Hepatic stellate cell (primary cell): ENCODE data around the gene ABL2.
"Not testable (repeated sequence)": the region's sequence is repeated elsewhere in the genome, so short reads cannot be mapped to it uniquely, and the experiment has no call there.

Source experiments
- DNase-seq: peaks from one replicate; pipeline ENCODE4 v3.0.0; 2011; ENCODE audit warnings: low spot score

ABL2 gene

DNA sequence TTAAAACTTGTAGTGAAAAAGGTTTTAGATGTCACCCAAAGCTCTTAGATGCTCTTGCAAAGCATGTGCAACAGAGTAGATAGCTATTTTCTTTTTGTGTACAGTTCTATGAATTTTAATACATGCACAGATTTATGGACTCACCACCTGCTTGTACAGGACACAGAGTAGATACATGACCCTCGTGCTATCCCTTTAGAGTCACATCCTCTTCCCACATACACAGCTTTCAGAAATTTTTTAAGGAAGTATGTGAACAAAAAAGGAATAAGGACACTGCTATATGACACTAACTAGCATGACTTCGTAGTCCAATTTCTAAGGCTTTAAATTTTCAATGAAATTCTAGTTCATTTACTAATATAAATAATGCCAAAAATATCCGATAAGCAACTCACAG, 60.9 kb downstream of the ABL2 start:
- DNase-seq: no peak

DNA sequence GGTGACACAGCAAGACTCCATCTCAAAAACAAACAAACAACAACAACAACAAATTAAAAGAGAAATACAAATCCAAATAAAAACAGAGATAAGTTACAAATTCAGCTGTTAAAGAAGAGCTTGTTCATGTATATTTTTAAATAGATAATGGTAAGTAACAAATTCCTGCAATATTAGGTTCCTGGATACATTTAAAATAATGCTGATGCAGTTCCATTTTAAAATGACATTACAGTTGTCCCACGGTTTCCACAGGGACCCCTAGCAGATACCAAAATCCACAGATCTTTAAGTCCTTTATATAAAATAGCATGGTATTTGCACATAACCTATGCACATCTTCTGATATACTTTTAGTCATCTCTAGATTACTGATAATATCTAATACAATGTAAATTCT, 61.5 kb downstream of the ABL2 start:
- DNase-seq: no peak

DNA sequence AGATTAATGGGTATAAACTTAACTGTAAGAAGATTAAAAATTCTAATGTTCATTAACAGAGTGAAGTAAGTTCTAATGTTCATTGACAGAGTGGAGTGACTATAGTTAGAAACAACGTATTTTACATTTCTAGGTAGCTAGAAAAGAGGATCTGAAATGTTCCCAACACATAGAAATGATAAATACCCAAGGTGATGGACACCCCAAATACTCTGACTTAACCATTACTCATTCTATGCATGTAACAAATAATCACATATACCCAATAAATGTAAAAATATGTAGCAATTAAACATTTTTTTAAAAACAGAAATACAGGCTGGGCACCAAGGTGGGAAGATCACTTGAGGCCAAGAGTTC, 62.1 kb downstream of the ABL2 start:
- DNase-seq: no peak

DNA sequence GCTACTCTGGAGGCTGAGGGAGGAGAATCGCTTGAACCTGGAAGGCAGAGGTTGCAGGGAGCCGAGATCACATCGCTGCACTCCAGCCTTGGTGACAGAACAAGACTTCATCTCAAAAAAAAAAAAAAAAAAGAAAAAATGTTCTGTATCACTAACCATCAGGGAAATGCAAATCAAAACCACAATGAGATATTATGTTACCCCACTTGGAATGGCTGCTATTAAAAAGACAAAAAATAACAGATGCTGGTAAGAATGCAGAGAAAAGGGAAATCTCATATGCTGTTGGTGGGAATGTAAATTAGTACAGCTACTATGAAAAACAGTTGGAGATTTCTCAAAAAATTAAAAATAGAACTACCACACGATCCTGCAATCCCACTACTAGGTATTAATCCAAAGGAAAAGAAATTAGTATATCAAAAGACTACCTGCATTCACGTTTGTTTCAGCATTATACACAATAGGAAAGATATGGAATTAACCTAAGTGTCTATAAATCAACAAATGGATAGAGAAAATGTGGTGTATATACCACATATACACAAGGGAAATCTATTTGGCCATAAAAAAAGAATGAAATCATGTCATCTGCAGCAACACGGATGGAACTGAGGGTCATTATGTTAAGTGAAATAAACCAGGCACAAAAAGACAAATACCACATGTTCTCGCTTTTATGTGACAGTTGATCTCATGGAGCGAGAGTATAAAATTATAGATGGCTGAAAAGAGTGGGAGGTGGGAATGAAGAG, 62.6 kb downstream of the ABL2 start:
- DNase-seq: no peak

DNA sequence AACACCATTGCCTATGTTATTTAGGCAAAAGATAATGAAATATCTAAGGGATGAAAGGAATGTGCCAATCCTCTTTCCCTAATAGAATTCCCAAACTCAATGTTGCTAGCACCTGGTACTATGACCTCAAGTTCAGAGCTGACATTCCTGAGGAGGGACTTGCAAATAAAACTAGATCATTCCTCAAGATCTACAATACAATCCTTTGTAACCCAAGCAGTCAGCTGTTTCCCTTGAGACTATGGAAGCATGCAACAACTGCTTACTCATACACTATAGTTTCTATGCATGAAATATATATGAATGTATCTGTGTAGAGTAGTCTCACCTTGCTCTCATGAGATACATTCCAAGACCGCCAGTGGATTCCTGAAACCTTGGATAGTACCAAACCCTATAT, 65.0 kb downstream of the ABL2 start:
- peak; percentile 32 for DNase-seq

DNA sequence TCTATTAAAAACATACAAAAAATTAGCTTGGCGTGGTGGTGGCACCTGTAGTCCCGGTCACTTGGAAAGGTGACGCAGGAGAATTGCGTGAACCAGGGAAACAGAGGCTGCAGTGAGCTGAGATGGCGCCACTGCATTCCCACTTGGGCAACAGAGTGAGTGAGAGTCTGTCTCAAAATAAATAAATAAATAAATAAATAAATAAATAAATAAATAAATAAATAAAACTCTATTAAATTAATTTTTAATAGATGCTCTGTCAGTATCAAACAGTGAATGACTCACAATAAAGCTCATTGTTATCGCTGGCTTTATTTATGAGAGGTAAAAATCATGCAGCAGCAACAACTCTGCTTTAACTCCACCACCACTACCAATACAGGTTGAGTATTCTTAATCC, 72.8 kb downstream of the ABL2 start:
- no peak for DNase-seq

DNA sequence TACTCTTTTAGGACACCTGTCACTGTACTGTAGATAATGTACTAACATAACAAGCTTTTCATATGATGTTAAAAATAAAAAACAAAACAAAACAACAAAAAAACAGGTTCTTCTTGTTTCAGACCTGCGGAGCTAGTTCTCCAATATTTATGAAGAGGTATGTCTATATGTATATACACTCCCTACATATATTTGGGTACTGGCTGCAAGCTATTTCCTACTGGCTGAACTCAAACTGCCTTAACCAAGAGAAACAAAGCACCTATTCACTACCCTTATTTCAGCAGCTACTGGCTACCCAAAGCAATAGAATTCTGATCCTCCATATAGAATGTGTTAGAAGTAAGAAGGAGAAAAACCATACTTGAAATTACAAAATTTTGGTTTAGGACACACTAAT, 73.5 kb downstream of the ABL2 start:
- no peak for DNase-seq

DNA sequence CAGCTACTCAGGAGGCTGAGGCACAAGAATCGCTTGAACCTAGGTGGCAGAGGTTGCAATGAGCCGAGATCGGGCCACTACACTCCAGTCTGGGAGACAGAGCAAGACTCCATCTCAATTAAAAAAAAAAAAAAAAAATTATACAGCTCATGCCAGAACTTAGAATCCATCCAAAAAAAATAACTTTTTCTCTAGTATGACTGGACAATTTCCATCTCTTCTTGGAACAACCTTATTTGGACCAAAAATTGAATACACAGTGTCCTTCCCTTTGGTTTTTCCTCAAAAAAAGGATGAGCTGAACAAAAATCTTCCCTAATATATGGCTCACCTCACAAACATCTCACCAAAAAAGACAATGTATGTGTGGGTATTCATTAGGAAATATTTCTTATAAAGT, 73.9 kb downstream of the ABL2 start:
- no peak for DNase-seq

DNA sequence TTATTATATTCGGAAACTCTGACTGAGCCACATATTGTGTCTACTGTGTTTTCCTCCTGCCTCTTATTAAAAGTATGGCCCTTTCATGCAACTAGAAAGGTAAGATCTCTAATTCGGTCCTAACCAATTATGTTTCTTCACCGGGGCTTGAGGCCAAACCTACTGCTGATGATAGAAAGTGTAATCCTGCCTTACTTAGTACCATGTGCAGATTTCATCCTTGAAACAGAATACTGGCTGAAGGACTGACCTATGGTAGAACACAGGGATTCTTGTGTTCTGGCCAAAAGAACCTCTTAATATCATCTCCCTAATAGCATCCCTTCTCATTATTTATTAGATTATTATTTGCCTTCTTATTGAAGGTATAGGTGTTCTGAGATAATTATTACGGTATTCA, 75.0 kb downstream of the ABL2 start:
- no peak for DNase-seq

DNA sequence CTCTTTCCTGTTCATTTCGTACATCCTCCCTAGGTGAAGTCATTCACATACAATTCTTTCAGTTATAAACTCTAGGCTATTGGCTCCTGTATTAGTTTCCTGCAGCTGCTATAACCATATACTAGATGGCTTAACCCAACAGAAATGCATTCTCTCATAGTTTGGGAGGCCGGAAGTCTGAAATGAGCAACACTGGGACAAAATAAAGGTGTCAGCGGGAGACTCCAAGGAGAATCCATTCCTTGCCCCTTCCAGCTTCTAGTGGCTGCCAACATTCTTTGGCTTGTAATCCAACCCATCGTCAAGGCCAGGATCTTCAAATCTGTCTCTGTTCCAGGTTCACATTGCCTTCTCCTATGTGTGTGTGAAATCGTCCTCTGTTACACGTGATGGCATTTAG, 76.3 kb downstream of the ABL2 start:
- DNase-seq: no peak

DNA sequence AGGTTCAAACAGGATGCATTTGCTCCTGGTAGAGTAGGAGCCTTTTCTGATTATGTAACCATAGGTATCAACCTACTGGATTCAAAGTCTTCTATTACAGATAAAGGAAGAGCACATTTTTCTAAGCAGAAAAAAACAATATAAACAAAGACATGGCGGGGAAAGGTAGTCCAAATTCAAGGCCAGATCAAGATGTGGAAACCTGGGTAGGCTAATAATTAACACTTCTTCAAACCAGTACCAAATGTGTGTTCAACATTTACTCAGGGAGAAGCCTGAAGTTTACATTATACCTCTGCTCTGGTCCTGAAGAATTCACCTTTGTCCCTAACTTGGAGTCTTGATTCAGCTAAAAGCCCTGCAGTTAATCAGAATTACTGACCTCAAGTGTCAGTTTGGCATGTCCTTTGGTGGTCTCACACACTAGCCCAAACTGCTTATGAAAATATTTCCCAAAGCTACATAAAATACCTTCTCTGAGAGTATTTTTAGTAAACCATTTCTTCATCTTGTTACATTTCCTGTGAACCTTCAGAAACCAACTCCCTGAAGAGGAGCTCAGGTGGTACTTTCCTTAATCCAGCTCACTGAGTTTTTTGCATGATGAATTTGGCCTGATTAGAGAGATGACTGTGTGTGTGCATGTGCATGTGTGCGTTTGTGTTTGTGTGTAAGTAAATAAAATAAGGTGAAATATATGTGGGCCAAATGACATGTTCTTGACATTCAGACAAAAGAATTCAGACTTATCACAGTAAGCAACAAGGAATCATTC, 77.4 kb downstream of the ABL2 start:
- no peak for DNase-seq

DNA sequence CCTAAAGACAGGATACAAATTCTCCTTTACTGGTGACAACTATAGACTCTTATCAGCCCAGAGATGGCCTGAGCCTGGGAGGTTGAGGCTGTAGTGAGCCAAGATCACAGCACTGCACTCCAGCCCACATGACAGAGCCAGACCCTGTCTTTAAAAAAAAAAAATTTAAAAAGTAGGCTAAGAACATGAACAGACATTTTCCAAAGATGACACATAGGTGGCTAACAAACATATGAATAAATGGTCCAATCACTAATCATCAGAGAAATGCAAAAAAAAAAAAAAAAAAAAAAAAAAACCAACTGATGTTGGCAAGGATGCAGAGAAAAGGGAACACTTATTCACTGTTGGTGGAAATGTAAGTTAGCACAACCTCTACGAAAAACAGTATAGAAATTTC, 82.6 kb downstream of the ABL2 start:
- no peak for DNase-seq

- DNase-seq: no peak
Measured at GRCh38 chr1:179146476-179146875, 83.0 kb downstream of the ABL2 start.

DNA sequence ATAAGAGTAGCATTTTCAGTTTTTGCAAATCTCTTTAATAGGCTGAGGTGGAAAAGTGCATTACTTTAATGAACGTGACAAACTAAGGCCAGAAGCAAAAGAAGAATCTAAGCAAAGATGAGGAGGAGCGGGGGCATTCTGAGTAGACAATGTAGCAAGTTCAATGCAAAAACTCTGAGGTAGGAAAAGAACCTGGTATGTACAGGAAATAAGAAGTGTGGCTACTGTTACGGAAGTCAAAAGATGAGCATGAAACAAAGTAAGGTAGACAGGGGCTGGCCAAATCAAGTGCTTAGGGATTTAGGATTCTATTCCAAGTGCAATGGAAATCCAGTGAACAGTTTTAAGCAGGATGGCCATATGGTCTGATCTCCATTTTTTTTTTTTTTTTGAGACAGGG, 84.0 kb downstream of the ABL2 start:
- DNase-seq: no peak

DNA sequence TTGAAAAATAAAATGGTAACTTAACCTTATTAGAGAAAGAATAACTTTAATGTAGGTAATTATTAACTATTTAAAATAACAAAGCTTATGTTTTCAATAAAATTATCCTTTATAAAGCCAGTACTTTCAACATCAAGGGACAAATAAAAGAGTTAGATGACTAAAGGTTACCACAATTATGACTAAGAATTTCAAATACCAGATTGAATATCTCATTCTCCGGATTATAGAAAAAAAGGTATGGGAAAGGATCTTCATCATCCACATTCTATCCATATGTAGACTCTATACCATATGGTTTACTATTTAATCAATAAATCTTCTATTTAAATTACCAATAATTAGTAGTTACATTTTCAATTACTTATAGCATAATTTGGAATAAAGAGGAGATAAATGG, 84.9 kb downstream of the ABL2 start:
- DNase-seq: no peak

DNA sequence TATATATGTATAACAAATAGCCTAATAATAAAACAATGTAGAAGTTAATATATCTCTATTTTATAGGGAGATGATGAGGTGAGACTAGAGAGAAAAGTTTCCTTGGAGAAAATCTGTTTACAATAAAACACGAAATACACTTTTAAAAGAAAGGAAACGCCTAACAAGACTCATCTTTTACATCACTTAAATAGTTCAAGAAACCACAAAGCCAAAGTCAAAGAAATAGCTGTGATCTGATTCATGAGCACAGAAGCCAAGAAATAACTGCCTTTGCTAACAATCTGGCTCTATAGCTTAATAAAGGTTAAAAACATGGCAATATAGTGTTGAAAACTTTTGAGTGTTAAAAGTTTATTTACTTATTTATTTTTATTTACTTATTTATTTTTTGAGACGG, 86.2 kb downstream of the ABL2 start:
- peak; percentile 41 for DNase-seq

GRCh38 chr1:179142889-179143299, 86.6 kb downstream of the ABL2 start:
- peak; percentile 66 for DNase-seq

DNA sequence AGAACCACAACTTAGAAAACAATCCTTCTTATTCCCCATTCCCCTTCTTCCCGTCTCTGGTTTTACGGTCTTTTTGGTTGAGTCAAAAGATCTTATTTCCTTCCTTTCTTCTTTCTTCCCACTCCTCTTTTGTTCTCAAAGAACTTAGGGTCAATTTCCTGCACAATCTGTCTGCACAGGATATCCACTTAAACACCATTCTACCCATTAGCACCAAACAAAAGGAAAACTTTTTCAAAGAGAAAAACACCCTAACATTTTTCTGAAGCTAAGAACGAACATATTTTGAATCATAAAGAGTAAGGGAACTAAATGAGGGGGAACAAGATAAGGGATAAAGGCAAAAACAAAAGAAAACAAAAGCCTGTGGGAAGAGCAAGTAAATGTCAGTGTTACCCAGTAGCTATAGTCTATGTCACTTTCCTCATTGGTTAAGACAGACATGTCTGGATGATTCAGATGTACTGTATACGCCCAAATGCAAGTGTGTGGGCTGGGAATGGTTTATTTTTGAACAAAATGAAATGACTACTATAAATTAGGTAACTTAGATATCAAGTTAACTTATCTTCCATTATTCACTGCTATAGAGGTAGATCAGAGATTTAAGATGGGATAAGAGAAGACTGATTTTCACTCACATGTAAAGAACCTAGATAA, 87.8 kb downstream of the ABL2 start:
- peak; percentile 64 for DNase-seq

DNA sequence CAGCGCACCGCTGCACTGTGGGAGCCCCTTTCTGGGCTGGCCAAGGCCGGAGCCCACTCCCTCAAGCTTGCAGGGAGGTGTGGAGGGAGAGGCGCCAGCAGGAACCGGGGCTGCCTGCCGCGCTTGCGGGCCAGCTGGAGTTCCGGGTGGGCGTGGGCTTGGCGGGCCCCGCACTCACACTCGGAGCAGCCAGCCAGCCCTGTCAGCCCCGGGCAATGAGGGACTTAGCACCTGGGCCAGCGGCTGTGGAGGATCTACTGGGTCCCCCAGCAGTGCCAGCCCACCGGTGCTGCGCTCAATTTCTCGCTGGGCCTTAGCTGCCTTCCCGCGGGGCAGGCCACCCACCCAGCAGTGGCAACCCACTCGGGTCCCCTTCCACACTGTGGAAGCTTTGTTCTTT, 90.7 kb downstream of the ABL2 start:
- DNase-seq: not testable (repeated sequence)

GRCh38 chr1:179137617-179138255, 91.7 kb downstream of the ABL2 start:
- no peak for DNase-seq

DNA sequence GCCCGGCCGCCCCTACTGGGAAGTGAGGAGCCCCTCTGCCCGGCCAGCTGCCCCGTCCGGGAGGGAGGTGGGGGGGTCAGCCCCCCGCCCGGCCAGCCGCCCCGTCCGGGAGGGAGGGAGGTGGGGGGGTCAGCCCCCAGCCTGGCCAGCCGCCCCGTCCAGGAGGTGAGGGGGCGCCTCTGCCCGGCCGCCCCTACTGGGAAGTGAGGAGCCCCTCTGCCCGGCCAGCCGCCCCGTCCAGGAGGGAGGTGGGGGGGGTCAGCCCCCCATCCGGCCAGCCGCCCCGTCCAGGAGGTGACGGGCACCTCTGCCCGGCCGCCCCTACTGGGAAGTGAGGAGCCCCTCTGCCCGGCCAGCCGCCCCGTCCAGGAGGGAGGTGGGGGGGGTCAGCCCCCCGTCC, 93.8 kb downstream of the ABL2 start:
- not testable (repeated sequence) for DNase-seq

DNA sequence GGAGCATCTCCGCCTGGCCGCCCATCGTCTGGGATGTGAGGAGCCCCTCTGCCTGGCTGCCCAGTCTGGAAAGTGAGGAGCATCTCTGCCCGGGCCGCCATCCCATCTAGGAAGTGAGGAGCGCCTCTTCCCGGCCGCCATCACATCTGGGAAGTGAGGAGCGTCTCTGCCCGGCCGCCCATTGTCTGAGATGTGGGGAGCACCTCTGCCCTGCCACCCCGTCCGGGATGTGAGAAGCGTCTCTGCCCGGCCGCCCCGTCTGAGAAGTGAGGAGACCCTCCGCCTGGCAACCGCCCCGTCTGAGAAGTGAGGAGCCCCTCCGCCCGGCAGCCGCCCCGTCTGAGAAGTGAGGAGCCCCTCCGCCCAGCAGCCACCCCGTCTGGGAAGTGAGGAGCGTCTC, 94.3 kb downstream of the ABL2 start:
- DNase-seq: not testable (repeated sequence)
